Trophoblast cell (in vitro differentiated cells and primary cell): ENCODE results near the gene CYP2A7.
A peak's percentile ranks its signal among the peaks of the same experiment; 100 is the strongest.
"Not testable (repeated sequence)": the region's sequence is repeated elsewhere in the genome, so short reads cannot be mapped to it uniquely, and the experiment has no call there.

Source experiments
- DNase-seq, 2 donors: peaks; one replicate each; pipeline ENCODE4 v3.0.0-alpha.2; 2016
- H2AFZ ChIP-seq: 2 replicates; pipeline ENCODE4 v1.6.1; 2013; ENCODE audit warnings: low read length, moderate library complexity, mild to moderate bottlenecking; ENCODE audit not compliant: insufficient read depth, poor library complexity
- H2AK5ac ChIP-seq: 2 replicates; pipeline ENCODE4 v1.6.1; 2013; ENCODE audit warnings: mild to moderate bottlenecking, low read length
- H2BK120ac ChIP-seq: 2 replicates; pipeline ENCODE4 v1.6.1; 2013; ENCODE audit warnings: low read length, mild to moderate bottlenecking, moderate library complexity; ENCODE audit not compliant: insufficient read depth, poor library complexity
- H2BK12ac ChIP-seq: 2 replicates; pipeline ENCODE4 v1.6.1; 2013; ENCODE audit warnings: mild to moderate bottlenecking, low read length, moderate library complexity
- H2BK5ac ChIP-seq: 2 replicates; pipeline ENCODE4 v1.6.1; 2013; ENCODE audit warnings: low read length, low read depth, moderate library complexity, mild to moderate bottlenecking; ENCODE audit not compliant: poor library complexity
- H3K14ac ChIP-seq: 2 replicates; pipeline ENCODE4 v1.6.1; 2013; ENCODE audit warnings: mild to moderate bottlenecking, low read length
- H3K18ac ChIP-seq: 2 replicates; pipeline ENCODE4 v1.6.1; 2013; ENCODE audit warnings: mild to moderate bottlenecking, low read length
- H3K23ac ChIP-seq: 2 replicates; pipeline ENCODE4 v1.6.1; 2013; ENCODE audit warnings: low read length
- H3K27ac ChIP-seq: 2 replicates; pipeline ENCODE4 v1.5.1; 2013; ENCODE audit warnings: low read depth, mild to moderate bottlenecking, inconsistent platforms, low read length, moderate library complexity
- H3K27me3 ChIP-seq: 2 replicates; pipeline ENCODE4 v1.6.1; 2013; ENCODE audit warnings: inconsistent platforms, mild to moderate bottlenecking, low read length, moderate library complexity; ENCODE audit not compliant: insufficient read depth
- H3K36me3 ChIP-seq, 2 experiments: 1 replicate in 1 of 2; 2 replicates in 1 of 2; pipeline ENCODE4 v1.6.1; 2013; ENCODE audit warnings: low read length in 2 of 2, mild to moderate bottlenecking in 2 of 2, moderate library complexity in 1 of 2; ENCODE audit not compliant: insufficient read depth in 2 of 2, control insufficient read depth in 1 of 2
- H3K4ac ChIP-seq: 2 replicates; pipeline ENCODE4 v1.6.1; 2013; ENCODE audit warnings: low read depth, mild to moderate bottlenecking, low read length, moderate library complexity
- H3K4me1 ChIP-seq, 2 experiments: 1 replicate in 1 of 2; 2 replicates in 1 of 2; pipeline ENCODE4 v1.6.1; 2013; ENCODE audit warnings: low read length in 2 of 2, mild to moderate bottlenecking in 2 of 2, moderate library complexity in 1 of 2; ENCODE audit not compliant: insufficient read depth in 2 of 2, control insufficient read depth in 1 of 2
- H3K4me2 ChIP-seq: 2 replicates; pipeline ENCODE4 v1.6.1; 2013; ENCODE audit warnings: inconsistent platforms, mild to moderate bottlenecking, low read length, moderate library complexity
- H3K4me3 ChIP-seq: 2 replicates; pipeline ENCODE4 v1.5.1; 2013; ENCODE audit warnings: mild to moderate bottlenecking, low read depth, low read length, inconsistent platforms
- H3K79me1 ChIP-seq: one replicate; pipeline ENCODE4 v1.6.1; 2013; ENCODE audit warnings: low read length
- H3K79me2 ChIP-seq: 2 replicates; pipeline ENCODE4 v1.6.1; 2013; ENCODE audit warnings: low read length, mild to moderate bottlenecking; ENCODE audit not compliant: control insufficient read depth, insufficient read depth, poor library complexity
- H3K9ac ChIP-seq: 2 replicates; pipeline ENCODE4 v1.6.1; 2013; ENCODE audit warnings: mild to moderate bottlenecking, low read length
- H3K9me3 ChIP-seq: 2 replicates; pipeline ENCODE4 v1.6.1; 2013; ENCODE audit warnings: low read depth, mild to moderate bottlenecking, control low read depth, inconsistent platforms, low read length; ENCODE audit not compliant: insufficient read depth
- H4K12ac ChIP-seq: 2 replicates; pipeline ENCODE4 v1.6.1; 2013; ENCODE audit warnings: low read depth, mild to moderate bottlenecking, low read length, moderate library complexity
- H4K8ac ChIP-seq: 2 replicates; pipeline ENCODE4 v1.6.1; 2013; ENCODE audit warnings: low read depth, mild to moderate bottlenecking, low read length, moderate library complexity
- H4K91ac ChIP-seq: one replicate; pipeline ENCODE4 v1.6.1; 2013; ENCODE audit warnings: low read depth, mild to moderate bottlenecking, low read length, moderate library complexity
- WGBS: extraction: QIAGEN DNeasy Blood & Tissue Kit; methylation state at CpG from one replicate; pipeline ENCODE4 v1.1.7; 2013; ENCODE audit warnings: missing lambda C conversion rate; ENCODE audit not compliant: insufficient read length, insufficient coverage; ENCODE audit errors: extremely low coverage; 5-methylcytosine and 5-hydroxymethylcytosine counted together

CYP2A7 gene

DNA sequence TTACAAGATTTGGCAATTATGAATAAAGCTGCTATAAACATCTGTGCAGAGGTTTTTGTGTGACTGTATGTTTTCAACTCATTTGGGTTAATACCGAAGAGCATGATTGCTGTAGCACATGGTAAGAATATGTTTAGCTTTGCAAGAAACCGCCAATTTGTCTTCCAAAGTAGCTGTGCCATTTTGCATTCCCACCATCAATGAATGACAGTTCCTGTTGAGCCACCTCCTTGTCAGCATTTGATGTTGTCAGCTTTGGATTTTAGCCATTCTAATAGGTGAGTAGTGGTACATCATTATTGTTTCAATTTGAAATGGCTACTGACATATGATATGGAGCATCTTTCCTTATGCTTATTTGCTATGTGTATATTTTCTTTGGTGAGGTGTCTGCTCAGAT lies 8.2 kb downstream of the CYP2A7 start:
- WGBS: no CpG with 5 or more reads among the region's 2 CpGs
- not testable (repeated sequence) for DNase-seq, H2AK5ac ChIP-seq, H3K9ac ChIP-seq, H3K18ac ChIP-seq, H3K4me1 ChIP-seq, H4K12ac ChIP-seq, H3K4me2 ChIP-seq, H4K8ac ChIP-seq, H2BK5ac ChIP-seq, H2AFZ ChIP-seq, H3K79me1 ChIP-seq, H3K27me3 ChIP-seq, H3K14ac ChIP-seq, H3K27ac ChIP-seq, H3K79me2 ChIP-seq, H3K4ac ChIP-seq, H3K9me3 ChIP-seq, H2BK12ac ChIP-seq, H3K36me3 ChIP-seq, H3K23ac ChIP-seq, H2BK120ac ChIP-seq, H4K91ac ChIP-seq, H3K4me3 ChIP-seq

- no peak overlapping the region for H2BK120ac ChIP-seq
- peaks cover 2% of the 10 kb centered on the region for H3K9me3 ChIP-seq
- H3K4ac ChIP-seq: no peak overlapping the region
- no peak overlapping the region for H3K27ac ChIP-seq
- H3K79me1 ChIP-seq: no peaks in the 10 kb centered on the region
- H4K91ac ChIP-seq: no peak overlapping the region
- no peak overlapping the region for H2AK5ac ChIP-seq
- no peaks in the 10 kb centered on the region for H3K79me2 ChIP-seq
- H3K4me1 ChIP-seq: no peaks in the 10 kb centered on the region
- H2BK12ac ChIP-seq: no peak overlapping the region
- no peak overlapping the region for H3K14ac ChIP-seq
- no peak overlapping the region for H3K9ac ChIP-seq
- no peak overlapping the region for H4K8ac ChIP-seq
- no CpG with 5 or more reads among the region's 2 CpGs for WGBS
- no peak overlapping the region for H4K12ac ChIP-seq
- H3K27me3 ChIP-seq: no peaks in the 10 kb centered on the region
- H3K36me3 ChIP-seq: no peaks in the 10 kb centered on the region
- H2BK5ac ChIP-seq: no peak overlapping the region
- H3K4me2 ChIP-seq: no peak overlapping the region
- peak; percentile 68 to 81 for DNase-seq
- H3K23ac ChIP-seq: no peak overlapping the region
- H3K4me3 ChIP-seq: no peak overlapping the region
- H2AFZ ChIP-seq: no peak overlapping the region
- H3K18ac ChIP-seq: no peak overlapping the region
Measured at GRCh38 chr19:40872209-40872608, 9.8 kb downstream of the CYP2A7 start.

DNA sequence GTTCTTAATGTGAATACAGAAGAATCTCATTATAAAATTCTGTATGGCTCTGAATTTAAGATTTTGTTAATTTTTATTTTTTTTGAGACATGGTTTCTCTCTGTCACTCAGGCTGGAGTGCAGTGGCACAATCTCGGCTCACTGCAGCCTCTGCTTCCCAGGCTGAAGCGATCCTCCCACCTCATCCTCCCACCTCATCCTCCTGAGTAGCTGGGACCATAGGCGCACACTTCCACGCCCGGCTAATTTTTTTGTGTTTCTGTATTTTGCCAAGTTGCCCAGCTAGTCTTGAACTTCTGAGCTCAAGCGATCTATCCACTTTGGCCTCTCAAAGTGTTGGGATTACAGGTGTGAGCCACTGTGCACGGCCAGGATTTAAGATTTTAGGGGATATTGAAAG lies 14.3 kb downstream of the CYP2A7 start:
- Histone ChIP-seq H4K91ac (no peak overlapping the region), H3K9me3 (no peaks in the 10 kb centered on the region), H3K4me3 (no peak overlapping the region), H4K8ac (no peak overlapping the region), H3K4me1 (no peaks in the 10 kb centered on the region), H2AFZ (no peak overlapping the region), H3K79me1 (no peaks in the 10 kb centered on the region), H2BK12ac (no peak overlapping the region), H3K23ac (no peak overlapping the region), H3K4ac (no peak overlapping the region), H3K36me3 (no peaks in the 10 kb centered on the region), H3K9ac (no peak overlapping the region), H2BK5ac (no peak overlapping the region), H3K18ac (no peak overlapping the region), H3K14ac (no peak overlapping the region), H3K4me2 (no peak overlapping the region), H3K27me3 (no peaks in the 10 kb centered on the region), H3K79me2 (no peaks in the 10 kb centered on the region), H3K27ac (no peak overlapping the region), H2BK120ac (no peak overlapping the region), H2AK5ac (no peak overlapping the region), H4K12ac (no peak overlapping the region)
- no peak for DNase-seq
- WGBS: no CpG with 5 or more reads among the region's 7 CpGs

DNA sequence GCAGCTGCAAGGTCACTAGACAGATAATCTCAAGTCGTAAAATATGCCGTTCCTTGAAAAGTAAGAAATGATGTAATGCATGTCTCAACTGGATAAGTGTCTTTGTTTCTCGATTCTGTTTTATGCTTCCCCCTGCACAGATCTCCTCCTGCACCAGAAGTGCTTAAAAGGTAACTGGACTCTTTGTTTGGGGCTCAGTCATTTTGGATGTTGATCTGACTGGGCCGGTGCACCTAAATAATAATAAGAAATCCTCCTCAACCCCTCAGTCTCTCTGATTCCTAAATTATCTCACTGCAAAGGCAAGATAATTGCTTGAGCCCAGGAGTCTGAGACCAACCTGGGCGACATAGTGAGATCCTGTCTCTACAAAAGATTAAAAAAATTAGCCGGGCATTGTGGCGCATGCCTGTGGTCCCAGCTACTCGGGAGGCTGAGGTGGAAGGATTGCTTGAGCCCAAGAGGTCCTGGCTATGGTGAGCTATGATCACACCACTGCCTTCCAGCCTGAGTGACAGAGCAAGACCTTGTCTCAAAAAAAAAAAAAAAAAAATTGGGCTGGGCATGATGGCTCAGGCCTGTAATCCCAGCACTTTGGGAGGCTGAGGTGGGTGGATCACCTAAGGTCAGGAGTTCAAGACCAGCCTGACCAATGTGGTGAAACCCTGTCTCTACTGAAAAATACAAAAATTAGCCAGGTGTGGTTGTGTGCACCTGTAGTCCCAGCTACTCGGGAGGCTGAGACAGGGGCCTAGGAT lies 17.1 kb downstream of the CYP2A7 start:
- H3K9me3 ChIP-seq, H3K23ac ChIP-seq, H3K14ac ChIP-seq, H2BK5ac ChIP-seq, H4K91ac ChIP-seq, H3K79me2 ChIP-seq, H3K9ac ChIP-seq, H4K8ac ChIP-seq, H2BK12ac ChIP-seq, H3K4me1 ChIP-seq, H3K4ac ChIP-seq, H3K79me1 ChIP-seq, H3K4me2 ChIP-seq, H2BK120ac ChIP-seq, H3K18ac ChIP-seq, H3K4me3 ChIP-seq, H2AK5ac ChIP-seq, H3K27ac ChIP-seq, H4K12ac ChIP-seq, H3K36me3 ChIP-seq, H2AFZ ChIP-seq, H3K27me3 ChIP-seq: not testable (repeated sequence)
- peak in 1 of 2 donors; percentile 8 for DNase-seq
- WGBS: no CpG with 5 or more reads among the region's 9 CpGs
